HL-60 (cell line): ENCODE results near the gene CCDC182.

Experiments used
- GABPA ChIP-seq: IDR thresholded peaks from 2 replicates; pipeline ENCODE4 v1.6.1; 2012; ENCODE audit warnings: low read depth
- POLR2AphosphoS5 ChIP-seq: IDR thresholded peaks from 2 replicates; pipeline ENCODE4 v1.6.1; 2012; ENCODE audit warnings: low read depth
- REST ChIP-seq: IDR thresholded peaks from 2 replicates; pipeline ENCODE4 v1.6.1; 2012; ENCODE audit warnings: low read depth; ENCODE audit not compliant: insufficient replicate concordance
- SPI1 ChIP-seq: IDR thresholded peaks from 2 replicates; pipeline ENCODE4 v1.6.1; 2012; ENCODE audit warnings: low read depth, mild to moderate bottlenecking, borderline replicate concordance
- TF ChIP-seq, protein P1 (sequence below): IDR thresholded peaks from one replicate; pipeline ENCODE4 v1.5.1; 2011; ENCODE audit warnings: low read length, control low read depth, inconsistent platforms; ENCODE audit not compliant: insufficient read depth

DNA sequence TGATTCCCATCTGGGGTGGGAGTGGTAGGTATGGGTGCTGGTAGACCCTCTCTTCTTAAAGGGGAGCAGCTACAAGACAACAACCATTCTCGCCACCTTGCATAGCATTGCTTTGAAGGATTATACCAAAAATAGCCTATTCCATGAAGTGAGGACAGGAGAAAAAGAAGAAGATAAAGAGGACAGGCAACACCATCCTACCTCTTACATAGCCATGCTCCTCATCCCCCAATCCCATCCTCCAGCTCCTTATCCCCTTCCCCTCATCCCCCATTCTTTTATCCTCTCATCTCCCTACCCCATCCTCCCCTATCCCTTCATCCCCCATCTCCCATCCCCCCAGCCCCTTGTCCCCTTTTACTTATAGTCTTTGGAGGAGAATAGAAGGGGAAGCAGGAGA lies 29.1 kb downstream of the CCDC182 start:
- TF ChIP-seq, protein P1, sequence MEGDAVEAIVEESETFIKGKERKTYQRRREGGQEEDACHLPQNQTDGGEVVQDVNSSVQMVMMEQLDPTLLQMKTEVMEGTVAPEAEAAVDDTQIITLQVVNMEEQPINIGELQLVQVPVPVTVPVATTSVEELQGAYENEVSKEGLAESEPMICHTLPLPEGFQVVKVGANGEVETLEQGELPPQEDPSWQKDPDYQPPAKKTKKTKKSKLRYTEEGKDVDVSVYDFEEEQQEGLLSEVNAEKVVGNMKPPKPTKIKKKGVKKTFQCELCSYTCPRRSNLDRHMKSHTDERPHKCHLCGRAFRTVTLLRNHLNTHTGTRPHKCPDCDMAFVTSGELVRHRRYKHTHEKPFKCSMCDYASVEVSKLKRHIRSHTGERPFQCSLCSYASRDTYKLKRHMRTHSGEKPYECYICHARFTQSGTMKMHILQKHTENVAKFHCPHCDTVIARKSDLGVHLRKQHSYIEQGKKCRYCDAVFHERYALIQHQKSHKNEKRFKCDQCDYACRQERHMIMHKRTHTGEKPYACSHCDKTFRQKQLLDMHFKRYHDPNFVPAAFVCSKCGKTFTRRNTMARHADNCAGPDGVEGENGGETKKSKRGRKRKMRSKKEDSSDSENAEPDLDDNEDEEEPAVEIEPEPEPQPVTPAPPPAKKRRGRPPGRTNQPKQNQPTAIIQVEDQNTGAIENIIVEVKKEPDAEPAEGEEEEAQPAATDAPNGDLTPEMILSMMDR = no peak
- no peak for TF ChIP-seq POLR2AphosphoS5
- no peak for TF ChIP-seq SPI1
- TF ChIP-seq REST = no peak
- no peak for TF ChIP-seq GABPA
